PC-9 (cell line): ENCODE results near the gene MYCBPAP.

Experiments used
- CTCF ChIP-seq: fragments of 200-600 bp; sonication (generic); conservative IDR thresholded peaks from 2 replicates; pipeline ENCODE4 v1.6.1; 2017; ENCODE audit warnings: mixed run types, antibody characterized with exemption, mild to moderate bottlenecking, moderate library complexity
- EZH2 ChIP-seq: fragments of 200-600 bp; sonication (generic); IDR thresholded peaks from 2 replicates; pipeline ENCODE4 v1.8.0; 2017; ENCODE audit warnings: antibody characterized with exemption, low read depth

GRCh38 chr17:50570032-50570431, 61.8 kb downstream of the MYCBPAP start:
- TF ChIP-seq CTCF (no peak), EZH2 (no peak)
